ENCODE data around the gene PLA2G4D. TPM values are rescaled to one million over a fixed set of nuclear protein-coding genes. Genes with fewer than 3 reads are reported as not detected.
"Not testable (repeated sequence)": the region's sequence is repeated elsewhere in the genome, so short reads cannot be mapped to it uniquely, and the experiment has no call there.

The PLA2G4D gene
- total and polyA plus RNA-seq, 2 donors (not counting 3 experiments of a cell fraction or from before 2014, with no cell fraction given), result not detected

DNA sequence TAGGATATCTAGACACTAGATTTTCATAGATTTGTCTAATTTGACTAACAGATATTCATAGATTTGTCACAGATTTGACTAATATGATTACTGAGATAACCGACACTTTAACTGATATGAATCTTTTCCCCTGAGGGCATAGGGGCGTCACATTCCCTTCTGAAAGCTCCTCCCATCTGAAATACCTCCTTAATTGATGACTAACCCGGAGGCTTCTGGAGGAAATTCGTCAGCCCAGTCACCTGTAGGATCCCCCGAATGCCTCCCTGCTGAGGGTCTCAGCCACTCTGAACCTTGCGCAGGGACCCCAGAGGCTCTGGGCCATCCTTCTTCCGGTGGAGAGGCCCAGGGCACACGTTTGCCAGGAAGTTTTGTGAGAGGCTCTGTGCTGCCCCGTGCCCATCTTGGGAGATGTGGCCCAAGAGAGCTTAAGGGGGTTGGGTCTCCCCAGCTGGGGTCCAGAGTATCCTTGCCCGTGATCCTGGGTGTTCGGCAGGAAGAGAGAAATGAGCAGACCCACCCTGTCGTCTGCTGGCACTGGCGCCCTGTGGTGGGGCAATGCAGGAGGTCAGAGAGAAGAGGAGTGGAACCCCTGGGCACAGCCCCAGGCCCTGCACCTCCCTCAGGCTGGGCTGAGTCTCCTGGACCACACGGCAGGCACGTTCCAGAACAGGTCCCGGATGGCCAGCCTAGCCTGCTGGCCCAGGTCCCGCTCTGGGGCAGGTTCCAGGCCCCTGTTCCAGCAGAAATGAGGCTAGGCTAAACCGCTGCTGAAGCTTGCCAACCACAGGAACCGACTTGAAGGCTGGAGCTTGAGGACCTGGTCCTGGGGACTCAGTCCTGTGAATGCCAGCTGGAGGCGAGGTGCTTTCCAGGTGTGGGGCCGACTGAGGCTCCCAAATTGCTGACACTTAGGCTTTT, 1.7 kb downstream of the PLA2G4D start:
- Histone ChIP-seq H3K4me3 (replicated peaks in 1 of 3; ENCODE audit: insufficient read depth in 1 of 3, low read depth in 1 of 3, low read length in 3 of 3) (no peak overlapping the region), H4K20me1 (replicated peaks; ENCODE audit: control insufficient read depth, extremely low read depth, insufficient read depth, low read length) (no peaks in the 10 kb centered on the region), H3K4me2 (ENCODE audit: insufficient read depth, low read length) (no peak overlapping the region), H3K9me3 (replicated peaks; ENCODE audit: control insufficient read depth, insufficient read depth, low read length) (no peaks in the 10 kb centered on the region), H3K36me3 (ENCODE audit: control insufficient read depth in 2 of 2, extremely low read depth in 1 of 2, insufficient read depth in 2 of 2, low read length in 2 of 2) (no peaks in the 10 kb centered on the region), H2AFZ (ENCODE audit: low read depth, low read length) (no peak overlapping the region), H3K4me1 (ENCODE audit: control insufficient read depth, extremely low read depth, insufficient read depth, low read length) (no peaks in the 10 kb centered on the region), H3K27ac (ENCODE audit: insufficient read depth, low read depth, low read length) (no peak overlapping the region), H3K79me2 (ENCODE audit: control insufficient read depth, insufficient read depth, low read length) (no peaks in the 10 kb centered on the region), H3K27me3 (ENCODE audit: control insufficient read depth in 2 of 2, insufficient read depth in 2 of 2, low read length in 2 of 2) (peaks cover 2 to 10% of the 10 kb centered on the region in 2 experiments), H3K9me1 (replicated peaks; ENCODE audit: control insufficient read depth, extremely low read depth, insufficient read depth, low read length) (no peaks in the 10 kb centered on the region), H3K9ac (replicated peaks; ENCODE audit: extremely low read depth, insufficient read depth, low read length) (no peak overlapping the region)
- DNase-seq (ENCODE audit: low read depth, low spot score) (no peak), FAIRE-seq (no peak)
- no TSS peak for BruUV-seq (replicated peaks)
- TF ChIP-seq POLR2AphosphoS5 (IDR thresholded peaks at IDR 0.05; ENCODE audit: insufficient read depth, low read depth, low read length), result no peak
- TF ChIP-seq GATA2 (IDR thresholded peaks at IDR 0.05; ENCODE audit: insufficient read depth, insufficient read length, low read depth, low read length), result no peak
- TF ChIP-seq EZH2 (IDR thresholded peaks at IDR 0.05; ENCODE audit: borderline replicate concordance, low read depth, low read length, severe bottlenecking), result no peak
- no peak for TF ChIP-seq JUN (IDR thresholded peaks at IDR 0.05; ENCODE audit: borderline replicate concordance, insufficient read depth, insufficient read length, low read depth)
- TF ChIP-seq MYC (IDR thresholded peaks at IDR 0.05; ENCODE audit: low read depth, low read length), result no peak
- TF ChIP-seq, protein P1, sequence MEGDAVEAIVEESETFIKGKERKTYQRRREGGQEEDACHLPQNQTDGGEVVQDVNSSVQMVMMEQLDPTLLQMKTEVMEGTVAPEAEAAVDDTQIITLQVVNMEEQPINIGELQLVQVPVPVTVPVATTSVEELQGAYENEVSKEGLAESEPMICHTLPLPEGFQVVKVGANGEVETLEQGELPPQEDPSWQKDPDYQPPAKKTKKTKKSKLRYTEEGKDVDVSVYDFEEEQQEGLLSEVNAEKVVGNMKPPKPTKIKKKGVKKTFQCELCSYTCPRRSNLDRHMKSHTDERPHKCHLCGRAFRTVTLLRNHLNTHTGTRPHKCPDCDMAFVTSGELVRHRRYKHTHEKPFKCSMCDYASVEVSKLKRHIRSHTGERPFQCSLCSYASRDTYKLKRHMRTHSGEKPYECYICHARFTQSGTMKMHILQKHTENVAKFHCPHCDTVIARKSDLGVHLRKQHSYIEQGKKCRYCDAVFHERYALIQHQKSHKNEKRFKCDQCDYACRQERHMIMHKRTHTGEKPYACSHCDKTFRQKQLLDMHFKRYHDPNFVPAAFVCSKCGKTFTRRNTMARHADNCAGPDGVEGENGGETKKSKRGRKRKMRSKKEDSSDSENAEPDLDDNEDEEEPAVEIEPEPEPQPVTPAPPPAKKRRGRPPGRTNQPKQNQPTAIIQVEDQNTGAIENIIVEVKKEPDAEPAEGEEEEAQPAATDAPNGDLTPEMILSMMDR (IDR thresholded peaks at IDR 0.05; ENCODE audit: extremely low read depth in 1 of 2, insufficient read depth in 1 of 2, low read depth in 1 of 2, low read length in 2 of 2), result no peak
- TF ChIP-seq POLR2A (IDR thresholded peaks at IDR 0.05; ENCODE audit: low read depth, low read length), result no peak
- TF ChIP-seq FOS (IDR thresholded peaks at IDR 0.05; ENCODE audit: borderline replicate concordance, insufficient read depth, low read length), result no peak
- TF ChIP-seq MAX (IDR thresholded peaks at IDR 0.05; ENCODE audit: insufficient read depth, insufficient read length), result no peak
- dilution Hi-C loops (cut with MboI; ENCODE audit: extremely low pct_ligation_motif_present, low sequenced_read_pairs), result no loop called here
- CTCF ChIA-PET, result interaction anchor here (0.6 to 4.3 kb wide), 4 partner anchors 9 to 578 kb away, joined by 3 to 33 read pairs (median 6); no protein-coding TSS in a partner anchor
- intact Hi-C loops (cut with micrococcal nuclease), result no loop called here
- POLR2A ChIA-PET, result no interaction called here

GRCh38 chr15:42091753-42092397, 2.5 kb downstream of the PLA2G4D start:
- dilution Hi-C loops (cut with MboI; ENCODE audit: extremely low pct_ligation_motif_present, low sequenced_read_pairs); H3K9me3 ChIP-seq (replicated peaks; ENCODE audit: control insufficient read depth, insufficient read depth, low read length); H3K79me2 ChIP-seq (ENCODE audit: control insufficient read depth, insufficient read depth, low read length); DNase-seq (ENCODE audit: low read depth, low spot score); H3K4me3 ChIP-seq (replicated peaks in 1 of 3; ENCODE audit: insufficient read depth in 1 of 3, low read depth in 1 of 3, low read length in 3 of 3); H3K4me2 ChIP-seq (ENCODE audit: insufficient read depth, low read length); H3K36me3 ChIP-seq (ENCODE audit: control insufficient read depth in 2 of 2, extremely low read depth in 1 of 2, insufficient read depth in 2 of 2, low read length in 2 of 2); BruUV-seq (replicated peaks); intact Hi-C loops (cut with micrococcal nuclease); H2AFZ ChIP-seq (ENCODE audit: low read depth, low read length); H4K20me1 ChIP-seq (replicated peaks; ENCODE audit: control insufficient read depth, extremely low read depth, insufficient read depth, low read length); H3K9ac ChIP-seq (replicated peaks; ENCODE audit: extremely low read depth, insufficient read depth, low read length); H3K27ac ChIP-seq (ENCODE audit: insufficient read depth, low read depth, low read length); POLR2A ChIA-PET; H3K9me1 ChIP-seq (replicated peaks; ENCODE audit: control insufficient read depth, extremely low read depth, insufficient read depth, low read length); H3K4me1 ChIP-seq (ENCODE audit: control insufficient read depth, extremely low read depth, insufficient read depth, low read length); FAIRE-seq: not testable (repeated sequence)
- CTCF ChIA-PET, result interaction anchor here (0.6 to 4.3 kb wide), 3 partner anchors 8 to 579 kb away, joined by 3 to 33 read pairs (median 9); no protein-coding TSS in a partner anchor
- peaks cover 2 to 10% of the 10 kb centered on the region in 2 experiments for H3K27me3 ChIP-seq (ENCODE audit: control insufficient read depth in 2 of 2, insufficient read depth in 2 of 2, low read length in 2 of 2)
